Inflammatory macrophage (primary cell): ENCODE results near the gene RBX1.

Experiments
- DNase-seq, 2 donors: peaks; one replicate each; pipeline ENCODE4 v3.0.0-alpha.2; 2020 to 2022

Gene RBX1

DNA sequence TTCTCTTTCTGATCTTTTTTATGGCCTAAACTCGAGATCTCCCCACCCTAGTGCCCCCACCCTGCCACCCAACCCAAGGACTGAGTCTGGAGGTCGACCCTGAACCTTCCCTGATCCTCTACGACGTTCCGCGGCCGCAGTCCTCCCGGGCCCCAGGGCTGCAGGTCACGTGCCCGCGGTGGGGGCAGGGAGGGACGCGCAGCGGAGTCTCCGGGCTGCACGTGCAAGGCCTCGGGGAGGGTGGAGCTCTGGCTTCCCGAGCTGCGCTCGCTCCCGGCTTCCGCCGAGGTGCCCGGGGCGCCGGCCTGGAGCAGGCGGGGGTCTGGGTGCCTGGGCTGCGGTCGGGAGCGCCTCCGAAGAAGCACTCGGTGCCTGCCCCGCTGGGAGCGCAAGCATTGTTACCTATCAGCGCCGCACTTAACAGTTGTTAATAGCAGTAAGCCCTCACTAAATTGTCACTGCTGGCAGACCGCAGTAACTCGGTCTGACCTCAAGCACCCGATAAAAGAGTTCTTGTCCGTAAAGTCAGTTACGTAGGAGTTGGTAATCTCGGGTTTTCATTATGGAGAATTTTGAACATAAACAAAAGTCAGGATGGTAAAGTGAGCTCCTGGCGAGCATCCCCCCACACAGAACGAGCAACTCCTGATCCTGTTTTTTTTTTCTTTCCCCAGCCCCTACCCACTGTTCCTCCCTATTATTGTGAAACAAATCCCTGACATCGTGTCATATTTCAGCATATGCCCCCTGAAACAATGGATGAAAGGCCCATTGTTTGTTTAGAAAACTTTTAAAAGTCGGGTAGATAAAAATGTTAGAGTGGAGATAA, 71.5 kb downstream of the RBX1 start:
- peak; percentile 87 to 89 for DNase-seq
